GM18511 (cell line): ENCODE results near the gene OGT.
A peak's percentile ranks its signal among the peaks of the same experiment; 100 is the strongest.

ENCODE experiments used
- ATAC-seq: cut with Tn5 transposase; IDR thresholded peaks from one replicate; pipeline ENCODE4 v1.9.1; 2021; ENCODE audit warnings: mild to moderate bottlenecking, moderate library complexity; ENCODE audit not compliant: unreplicated experiment

OGT gene

GRCh38 chrX:71619193-71619592, 86.3 kb downstream of the OGT start:
- no peak for ATAC-seq

GRCh38 chrX:71619986-71620385, 87.1 kb downstream of the OGT start:
- no peak for ATAC-seq

GRCh38 chrX:71621603-71622002, 88.7 kb downstream of the OGT start:
- ATAC-seq = no peak

GRCh38 chrX:71622032-71622575, 89.2 kb downstream of the OGT start:
- no peak for ATAC-seq

- ATAC-seq = peak; percentile 54
Observed at GRCh38 chrX:71622576-71623450, 89.9 kb downstream of the OGT start.

GRCh38 chrX:71623714-71624113, 90.8 kb downstream of the OGT start:
- no peak for ATAC-seq

DNA sequence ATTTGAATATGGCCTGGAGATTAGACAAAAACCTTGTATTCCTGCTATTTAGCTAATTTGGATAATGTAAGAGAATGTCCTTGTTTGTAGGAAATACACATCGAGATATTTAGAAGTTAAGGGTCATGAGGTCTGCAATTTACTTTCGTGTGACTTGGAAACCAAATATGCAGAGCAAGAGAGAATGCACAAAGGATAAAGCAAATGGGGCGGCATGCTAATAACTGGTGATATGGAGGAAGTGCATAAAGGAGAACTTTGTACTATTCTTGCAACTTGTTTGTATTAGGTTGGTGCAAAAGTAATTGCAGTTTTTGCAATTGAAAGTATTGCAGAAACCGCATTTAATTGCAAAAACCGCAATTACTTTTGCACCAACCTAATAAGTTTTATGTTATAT, 92.6 kb downstream of the OGT start:
- no peak for ATAC-seq
